COR-L47 (cell line): ENCODE results near the gene CEP55.
A peak's percentile ranks its signal among the peaks of the same experiment; 100 is the strongest.

Experiments
- DNase-seq: peaks from one replicate; lab custom pipeline; 2025; lab: John Stamatoyannopoulos, UW

The CEP55 gene

GRCh38 chr10:93566435-93567276 is 70.2 kb downstream of the CEP55 start, which contains the start of gene FFAR4:
Gene FFAR4 (plus strand): TSS chr10:93566665. CDS start chr10:93566721, 56 bp downstream.
- DNase-seq, result peak; percentile 19

- DNase-seq, result no peak
Measured at GRCh38 chr10:93567277-93568104, 71.1 kb downstream of the CEP55 start.

- no peak for DNase-seq
Measured at GRCh38 chr10:93568105-93568390, 71.6 kb downstream of the CEP55 start.

- DNase-seq, result no peak
Measured at GRCh38 chr10:93570383-93570782, 74.0 kb downstream of the CEP55 start.

- DNase-seq, result no peak
Measured at GRCh38 chr10:93572606-93573005, 76.2 kb downstream of the CEP55 start.

GRCh38 chr10:93573051-93573909 is 76.9 kb downstream of the CEP55 start:
- no peak for DNase-seq

- no peak for DNase-seq
Measured at GRCh38 chr10:93573924-93574323, 77.5 kb downstream of the CEP55 start.

GRCh38 chr10:93576888-93577287 is 80.5 kb downstream of the CEP55 start:
- DNase-seq, result no peak

GRCh38 chr10:93577565-93577964 is 81.2 kb downstream of the CEP55 start:
- no peak for DNase-seq
